Measurements from ENCODE around the gene GRID1.

Gene GRID1

DNA sequence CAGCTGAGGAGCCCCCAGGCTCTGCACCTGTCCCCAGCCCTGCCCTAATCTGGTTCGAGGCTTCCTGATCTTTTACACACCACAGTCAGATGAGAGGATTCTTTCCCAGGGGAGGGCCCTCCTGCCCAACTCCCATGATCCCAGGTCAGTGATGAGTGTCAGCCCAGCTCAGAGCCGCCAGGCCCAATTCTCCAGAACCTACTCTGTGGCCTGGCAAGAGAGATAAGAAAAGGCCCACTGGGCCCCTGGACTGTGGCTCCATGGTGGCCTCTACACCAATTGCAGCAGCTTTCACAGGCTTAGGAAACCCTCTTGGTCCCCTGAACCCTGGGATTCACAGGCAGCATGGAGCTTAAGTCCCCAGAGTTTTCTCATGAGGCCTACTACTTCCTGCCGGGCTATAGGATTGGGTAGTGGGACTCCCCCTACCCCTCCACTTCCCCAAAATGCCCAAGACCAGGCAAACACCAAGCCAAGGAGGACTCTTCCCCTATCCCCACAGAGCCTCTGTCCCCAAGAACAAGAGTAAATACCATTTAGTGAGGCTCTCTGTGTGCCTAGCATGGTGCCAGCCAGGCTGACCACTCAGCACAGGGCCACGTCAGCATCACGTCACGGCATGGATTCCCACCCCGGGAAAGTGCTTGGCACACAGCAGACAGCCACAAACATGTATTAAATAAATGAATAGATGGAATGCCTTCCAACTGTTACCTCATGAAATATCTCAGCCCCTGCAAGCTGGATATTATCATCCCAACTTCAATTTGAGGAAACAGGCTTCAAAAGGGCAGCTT, 100.0 kb downstream of the GRID1 start:
- DNase-seq (ENCODE audit: low spot score) = no peak

DNA sequence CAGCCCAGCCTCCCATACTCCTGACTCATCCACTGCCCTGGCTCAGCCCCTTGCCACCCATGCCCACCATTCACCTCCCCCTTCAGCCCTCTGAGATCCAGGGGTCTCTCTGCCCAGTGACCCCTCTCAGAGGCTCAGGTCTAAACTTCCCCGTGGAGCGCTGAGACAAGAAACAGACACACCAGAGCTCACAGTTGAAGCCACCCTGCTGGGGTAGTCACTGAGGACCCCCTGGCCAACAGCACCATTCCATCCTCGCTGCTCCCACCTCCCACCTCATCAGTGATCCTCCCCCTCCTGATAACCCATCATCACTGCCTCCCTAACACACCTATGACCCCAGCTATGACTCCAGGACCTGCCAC, 100.7 kb downstream of the GRID1 start:
- DNase-seq (ENCODE audit: low spot score) = no peak

DNA sequence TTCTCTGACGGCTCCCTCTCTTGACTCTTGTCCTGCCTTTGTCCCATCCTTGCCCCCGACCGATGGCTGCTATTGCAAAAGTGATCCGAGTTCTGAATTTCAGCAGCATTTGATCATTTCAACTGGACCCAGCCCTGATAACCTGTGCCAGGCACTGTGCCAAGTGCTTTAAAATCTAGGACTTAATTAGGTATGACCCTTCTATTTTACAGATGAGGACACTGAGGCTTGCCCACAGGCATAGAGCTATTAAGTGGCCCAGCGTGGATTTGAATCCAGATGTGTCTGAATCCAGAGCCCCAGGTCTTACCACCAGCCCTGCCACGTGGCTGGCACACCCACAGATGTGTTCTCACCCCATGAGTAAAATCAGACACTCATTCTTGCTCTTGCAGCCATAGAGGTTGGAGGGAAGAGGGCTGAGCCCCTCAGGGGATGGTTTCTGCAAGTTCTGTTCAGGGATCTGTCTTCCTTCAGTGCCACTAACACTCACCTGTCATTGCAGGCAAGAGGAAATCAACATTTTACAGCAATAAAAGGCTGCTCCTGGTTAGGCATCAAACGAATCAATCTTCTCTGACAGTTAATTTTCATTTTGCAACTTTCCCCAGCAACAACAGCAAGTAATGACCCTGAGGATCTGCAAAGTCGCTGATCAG, 101.2 kb downstream of the GRID1 start:
- no peak for DNase-seq (ENCODE audit: low spot score)

DNA sequence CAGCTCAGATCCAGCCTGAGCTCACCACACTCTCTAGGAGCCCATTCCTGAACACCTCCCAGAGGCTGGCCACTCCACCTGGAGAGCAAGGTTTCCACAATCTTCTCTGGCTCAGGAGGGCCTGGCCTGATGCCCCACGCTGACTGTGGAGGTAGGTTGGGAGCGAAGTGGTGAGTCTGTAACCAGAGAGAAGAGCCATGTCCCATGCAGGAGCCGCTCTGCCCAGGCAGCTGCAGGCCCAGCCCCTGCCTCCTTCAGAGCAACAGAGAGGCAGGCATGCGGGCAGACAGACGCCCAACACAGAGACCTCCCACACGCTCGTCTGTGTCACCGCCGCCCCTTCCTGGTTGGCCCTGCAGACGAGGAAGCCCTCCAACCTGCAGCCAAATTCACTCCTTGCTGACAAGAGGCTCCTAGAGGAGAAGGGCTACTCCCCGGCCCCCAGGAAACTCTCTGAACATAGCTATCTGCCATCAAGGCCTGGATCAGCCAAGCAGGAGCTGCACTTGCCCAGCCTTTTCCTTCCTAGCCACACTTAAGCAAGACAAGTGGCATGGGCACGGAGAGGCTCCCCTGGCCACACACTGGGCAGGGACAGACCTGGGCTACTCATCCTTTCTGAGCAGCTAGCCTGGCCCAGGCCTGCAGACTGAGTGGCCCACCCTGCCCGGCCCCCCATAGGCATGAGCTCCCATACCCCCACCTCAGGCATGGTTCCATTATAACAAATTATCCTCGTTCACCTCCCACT, 101.9 kb downstream of the GRID1 start:
- no peak for DNase-seq (ENCODE audit: low spot score)

DNA sequence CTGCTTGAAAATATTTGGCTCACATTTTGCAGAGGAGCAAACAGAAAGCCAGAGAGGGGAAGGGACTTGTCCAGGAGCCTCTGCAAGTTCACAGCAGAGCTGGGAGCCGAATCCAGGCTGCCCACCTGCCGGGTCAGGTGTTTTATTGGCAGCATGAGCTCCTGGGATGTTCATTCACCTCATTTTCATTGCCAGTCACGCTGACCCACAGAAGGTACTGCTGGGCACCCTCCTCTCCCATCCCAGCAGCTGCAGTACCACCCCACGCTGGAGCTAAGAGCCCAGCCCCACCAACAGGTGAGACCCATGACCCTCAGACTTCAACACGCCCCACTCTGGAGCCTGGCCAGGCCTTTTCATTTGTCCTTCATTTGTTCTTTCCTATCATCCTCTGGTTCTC, 102.7 kb downstream of the GRID1 start:
- DNase-seq (ENCODE audit: low spot score) = no peak

DNA sequence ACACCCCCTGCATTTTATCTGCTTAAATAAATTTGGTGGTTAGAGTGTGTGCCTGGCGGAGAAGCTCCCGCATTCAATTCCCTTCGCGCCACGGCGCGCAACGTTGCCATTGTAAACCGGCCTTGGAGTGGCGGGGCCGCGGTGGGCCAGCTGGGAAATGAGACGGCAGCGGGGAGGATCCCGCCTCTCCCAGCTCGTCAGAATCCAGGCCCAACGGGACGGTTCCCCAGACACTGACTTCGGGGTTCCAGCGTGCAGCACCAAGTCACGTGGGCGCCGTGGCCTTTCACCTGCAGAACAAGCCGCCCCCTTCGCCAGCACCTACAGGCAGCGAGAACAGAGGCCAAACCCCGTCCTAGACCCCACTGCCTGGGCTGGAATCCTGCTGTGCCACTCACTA, 103.4 kb downstream of the GRID1 start:
- no peak for DNase-seq (ENCODE audit: low spot score)

DNA sequence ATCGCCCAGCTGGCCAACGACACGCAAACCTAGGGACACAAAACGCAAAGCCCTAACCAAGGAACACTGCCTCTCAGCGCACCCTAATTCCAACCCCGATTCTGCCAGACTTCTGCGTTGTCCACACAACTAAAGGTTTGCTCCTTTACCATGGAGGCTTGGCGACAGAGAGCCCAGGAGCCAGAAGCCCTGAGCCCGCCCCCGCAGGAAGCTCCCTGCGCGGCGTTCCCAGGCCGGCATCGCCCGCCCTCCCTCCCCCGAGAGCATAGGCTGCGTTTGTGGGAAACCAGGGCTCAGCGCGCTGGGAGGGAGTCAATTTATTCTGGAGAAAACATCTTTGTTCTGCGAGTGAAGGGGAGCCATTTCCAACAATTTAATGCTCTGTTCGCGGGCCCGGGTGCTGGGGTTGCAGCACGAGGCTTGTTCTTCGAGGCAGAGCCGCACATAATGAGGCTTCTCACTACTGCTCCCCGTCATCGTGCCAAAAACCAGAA, 103.9 kb downstream of the GRID1 start:
- no peak for DNase-seq (ENCODE audit: low spot score)

DNA sequence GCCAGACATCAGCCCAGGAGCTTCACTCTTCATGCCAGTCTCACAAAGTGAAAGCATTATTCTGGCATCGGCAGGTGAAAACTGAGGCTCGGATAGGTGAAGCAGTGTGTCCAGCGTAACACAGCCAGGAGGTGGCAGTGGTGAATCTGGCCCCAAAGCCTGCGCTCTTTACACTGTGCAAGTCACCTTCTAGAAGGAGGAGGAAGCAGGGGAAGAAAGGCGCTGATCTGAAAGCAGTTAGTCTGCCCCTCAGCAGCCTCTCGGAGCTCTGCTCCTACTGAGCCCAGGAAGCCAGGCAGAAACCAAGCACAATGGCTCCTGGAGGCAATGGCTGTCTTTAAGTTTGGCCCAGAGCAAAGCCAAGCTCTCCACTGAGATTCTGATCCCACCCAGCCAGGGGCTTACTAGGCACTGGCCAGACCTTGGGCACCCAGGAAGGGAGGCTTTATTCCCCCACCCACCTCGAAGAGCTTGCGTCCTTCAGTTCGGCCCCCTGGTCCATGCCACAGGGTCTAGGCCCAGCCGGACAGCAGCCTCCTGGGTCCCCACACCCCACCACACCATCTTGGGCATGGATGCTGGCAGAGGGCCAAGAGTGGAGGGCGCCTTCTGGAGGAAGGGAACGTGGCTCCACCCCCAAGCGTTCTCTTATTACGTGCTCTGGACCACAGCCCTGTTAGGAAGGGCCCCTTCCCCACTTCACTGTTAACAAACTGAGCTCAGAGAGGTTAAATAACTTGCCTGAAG, 104.5 kb downstream of the GRID1 start:
- DNase-seq (ENCODE audit: low spot score) = no peak

DNA sequence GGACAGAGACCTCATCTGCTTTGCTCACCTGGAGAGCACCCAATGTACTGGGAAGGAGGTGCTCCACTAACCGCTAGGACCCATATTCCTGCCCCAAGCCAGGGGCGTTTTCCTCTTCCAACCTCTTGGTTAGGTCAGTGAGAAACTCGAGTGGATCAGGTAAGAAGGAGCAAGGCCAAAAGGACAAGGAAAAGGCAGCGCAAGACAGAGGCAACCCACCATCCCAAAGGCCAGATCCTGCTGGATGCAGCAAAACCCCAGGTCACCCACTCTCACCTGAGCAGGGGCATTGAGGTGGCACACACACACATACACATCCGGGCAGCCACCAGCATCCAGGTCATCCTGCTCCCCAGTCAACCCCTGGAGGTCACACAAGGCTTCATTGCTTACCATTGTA, 105.1 kb downstream of the GRID1 start:
- DNase-seq (ENCODE audit: low spot score) = no peak

DNA sequence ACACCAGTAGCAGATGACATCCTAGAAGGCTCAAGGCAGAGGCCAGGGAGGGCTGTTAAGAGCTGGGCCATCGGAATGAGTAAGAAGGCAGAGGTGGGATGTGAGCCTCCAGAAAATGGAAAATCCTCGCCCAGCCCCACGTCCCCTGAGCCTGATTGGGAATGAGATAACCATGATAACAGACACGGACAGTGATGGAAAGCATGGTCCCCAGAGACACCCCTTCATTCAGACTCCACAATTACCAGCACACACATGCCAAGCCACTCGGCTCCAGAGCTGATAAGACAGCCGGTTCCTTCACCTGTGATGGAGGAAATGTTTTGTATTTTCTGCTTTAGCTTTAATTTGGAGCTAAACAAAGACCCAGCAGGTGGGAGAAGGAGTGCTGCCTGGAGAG, 106.0 kb downstream of the GRID1 start:
- no peak for DNase-seq (ENCODE audit: low spot score)

DNA sequence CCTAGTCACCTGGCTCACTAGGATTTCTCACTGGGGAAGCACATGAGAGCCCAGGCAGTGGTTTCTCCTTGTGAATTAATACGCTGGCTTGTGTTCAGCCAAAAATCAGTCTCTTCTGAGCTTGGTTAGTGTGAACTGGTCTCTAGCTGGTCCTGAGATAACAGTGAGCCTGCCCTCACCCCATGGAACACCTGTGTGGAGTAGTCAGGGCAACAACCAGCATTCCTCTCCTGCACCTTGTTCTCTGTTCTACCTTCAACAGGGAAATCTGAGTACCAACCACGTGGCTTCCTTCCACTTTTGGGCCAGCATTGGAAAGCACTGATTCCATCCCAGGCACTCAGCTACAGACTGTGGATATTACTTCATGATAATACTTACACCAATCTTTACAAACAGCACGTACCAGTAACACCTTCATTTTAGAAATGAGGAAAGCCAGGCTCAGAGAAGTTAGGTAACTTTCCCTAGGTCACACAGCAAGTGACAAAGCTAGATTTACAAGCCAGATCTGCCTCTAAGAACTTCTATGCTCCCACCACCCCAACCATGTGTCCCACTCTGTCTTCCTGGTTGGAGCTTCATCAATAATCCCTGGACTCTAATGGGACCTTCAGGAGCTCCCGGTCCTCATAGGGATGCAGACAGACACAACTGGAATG, 106.6 kb downstream of the GRID1 start:
- DNase-seq (ENCODE audit: low spot score) = no peak

DNA sequence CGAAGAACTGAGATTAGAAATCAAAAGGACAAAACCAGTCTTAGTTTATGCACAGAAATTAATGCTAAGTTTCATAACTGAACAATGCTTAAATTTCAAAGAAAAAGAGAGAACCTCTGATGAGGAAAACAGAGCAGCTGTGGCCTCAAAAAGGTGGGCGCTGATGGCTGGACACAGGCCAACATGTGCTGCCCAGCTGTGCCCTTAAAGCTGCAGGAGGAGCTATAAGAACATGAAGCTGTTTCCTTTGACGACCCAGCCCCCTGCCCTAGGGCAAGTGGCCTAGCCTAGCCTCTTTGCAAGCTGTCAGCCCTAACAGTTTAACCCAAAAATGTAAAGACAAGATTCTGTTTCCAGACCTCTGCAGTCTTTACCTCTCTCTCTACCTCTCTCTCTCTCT, 107.7 kb downstream of the GRID1 start:
- DNase-seq (ENCODE audit: low spot score) = no peak

DNA sequence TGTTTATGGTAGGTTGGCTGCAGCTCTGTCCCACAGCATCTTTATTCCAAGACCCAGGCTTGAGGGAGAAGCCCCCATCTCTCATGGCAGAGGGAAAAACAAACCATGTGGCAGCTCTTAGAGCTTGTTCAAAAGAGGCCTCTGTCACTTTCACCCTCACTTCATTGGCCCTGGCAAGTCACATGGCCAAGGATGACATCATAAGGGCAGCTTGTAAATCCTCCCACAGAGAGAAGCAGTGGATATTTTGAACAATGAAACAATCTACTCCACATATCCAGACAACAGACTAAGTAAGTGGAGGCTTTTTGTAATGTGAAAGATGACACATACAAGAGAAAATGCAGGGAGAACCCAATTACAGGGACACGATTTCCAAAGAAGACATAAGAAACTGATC, 108.1 kb downstream of the GRID1 start:
- peak; percentile 13 for DNase-seq (ENCODE audit: low spot score)

DNA sequence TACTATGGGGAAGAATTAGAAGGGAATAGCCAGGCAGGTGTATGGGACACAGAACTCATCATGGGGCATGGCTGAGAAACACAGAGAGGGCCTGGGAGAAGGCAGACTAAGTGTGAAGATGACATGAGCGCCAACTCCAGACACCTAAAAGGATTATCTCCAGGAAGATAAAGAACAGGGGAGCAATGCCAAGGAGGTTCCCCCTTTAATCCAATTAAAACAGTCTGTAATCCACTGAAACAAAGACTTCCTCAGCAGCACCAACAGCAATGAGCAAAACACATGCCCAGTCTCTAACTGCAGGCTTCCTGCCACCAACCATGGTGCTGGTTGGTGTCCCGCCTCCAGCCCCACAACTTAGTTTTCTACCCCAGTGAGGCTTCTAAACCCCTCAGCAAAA, 108.9 kb downstream of the GRID1 start:
- DNase-seq (ENCODE audit: low spot score) = no peak

DNA sequence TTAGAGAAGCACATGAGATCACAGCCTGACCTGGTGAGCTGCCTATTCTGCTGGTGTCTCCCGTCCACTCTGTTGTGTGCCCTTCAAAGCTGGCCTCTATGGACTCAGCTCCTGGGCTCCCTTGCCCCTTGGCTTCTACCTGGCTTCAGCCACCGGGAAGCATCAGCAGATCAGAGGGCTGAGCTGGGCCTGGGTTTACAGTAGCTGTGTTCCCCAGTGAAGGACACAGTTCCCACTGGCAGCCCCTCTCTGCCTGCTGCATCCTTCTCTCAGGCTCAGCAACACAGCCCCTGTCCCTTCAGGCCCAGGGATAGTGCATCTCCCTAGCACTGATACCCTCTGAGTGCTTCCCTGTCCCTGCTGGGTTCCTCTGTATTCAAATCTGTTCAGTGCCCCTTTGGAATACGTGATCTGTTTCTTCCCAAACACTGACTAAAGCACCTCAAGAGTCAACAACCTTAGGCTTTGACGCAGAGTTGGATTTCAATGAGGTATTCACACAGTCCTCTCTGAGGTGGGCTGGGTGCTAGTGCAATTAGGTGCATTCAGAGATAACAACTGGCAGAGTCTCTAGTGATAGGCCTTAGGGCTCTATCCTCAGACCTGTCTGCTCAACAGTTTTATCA, 109.8 kb downstream of the GRID1 start:
- DNase-seq (ENCODE audit: low spot score) = no peak

DNA sequence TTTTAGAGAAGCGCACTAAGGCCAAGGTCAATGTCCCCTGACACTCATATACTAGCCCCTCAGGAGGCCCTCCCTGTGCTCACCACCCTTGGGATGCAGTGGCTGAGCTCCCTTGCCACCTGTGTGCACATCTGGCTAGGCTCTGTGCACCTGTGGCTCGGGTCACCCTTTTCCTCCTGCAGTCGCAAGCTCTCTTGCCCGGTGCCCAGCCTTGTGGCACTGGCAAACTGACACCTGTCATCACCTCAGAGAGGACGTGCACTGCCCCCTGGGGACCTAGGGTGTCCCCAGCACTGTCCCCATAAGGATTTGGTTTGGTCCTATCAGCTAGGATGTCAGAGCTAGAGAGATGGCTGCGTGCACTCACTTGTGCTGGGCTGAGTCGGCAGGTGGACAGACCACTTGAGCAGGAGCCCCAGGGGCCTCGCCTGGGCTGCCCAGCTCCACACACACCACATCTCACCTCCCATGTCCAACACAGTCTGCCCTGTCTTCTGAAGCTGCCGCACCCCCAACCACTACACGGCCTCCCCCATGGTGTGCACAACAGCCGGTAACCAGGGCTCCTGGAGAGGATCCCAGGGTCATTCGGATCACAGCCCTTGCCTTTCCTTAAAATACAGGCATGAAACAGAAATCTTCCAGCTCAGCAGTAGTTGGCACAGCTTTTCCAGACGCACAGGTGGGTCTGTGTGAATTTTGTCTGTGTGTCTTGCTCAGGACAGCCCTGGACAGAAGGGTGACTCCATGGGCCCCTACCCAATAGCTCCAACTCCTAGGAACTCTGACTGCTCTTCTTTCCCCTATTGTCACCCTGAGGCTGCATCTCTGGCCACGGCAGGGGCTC, 111.0 kb downstream of the GRID1 start:
- DNase-seq (ENCODE audit: low spot score) = no peak

DNA sequence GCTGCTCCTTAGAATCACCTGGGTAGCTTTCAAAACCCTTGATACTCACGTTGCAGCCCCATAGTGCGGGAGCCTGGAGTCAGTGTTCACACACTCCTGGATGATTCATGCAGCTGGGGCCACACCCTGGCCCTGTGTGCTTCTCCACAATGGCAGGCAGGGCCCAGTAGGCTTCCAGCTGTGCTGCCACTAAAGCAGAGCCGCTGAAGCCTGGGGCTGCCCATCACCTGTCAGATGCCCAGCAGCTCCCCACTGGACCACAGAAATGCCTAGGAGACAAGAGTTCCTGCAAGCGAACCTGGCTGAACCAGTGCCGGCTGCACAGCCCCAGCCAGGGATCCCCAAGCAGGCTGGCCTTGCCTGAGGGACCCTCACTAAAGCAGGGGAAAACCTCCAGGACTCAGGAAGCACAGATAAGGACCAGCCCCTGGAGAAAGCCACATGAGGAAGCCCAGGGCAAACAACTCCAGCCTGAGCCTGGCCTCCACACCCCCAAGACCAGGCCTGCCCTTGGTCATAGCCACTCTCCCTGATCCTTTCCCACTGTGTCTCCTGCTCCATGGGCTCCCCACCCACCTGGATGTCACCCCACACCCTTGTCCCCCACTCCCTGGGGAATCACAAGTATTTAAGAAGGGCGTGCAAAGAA, 111.9 kb downstream of the GRID1 start:
- no peak for DNase-seq (ENCODE audit: low spot score)

DNA sequence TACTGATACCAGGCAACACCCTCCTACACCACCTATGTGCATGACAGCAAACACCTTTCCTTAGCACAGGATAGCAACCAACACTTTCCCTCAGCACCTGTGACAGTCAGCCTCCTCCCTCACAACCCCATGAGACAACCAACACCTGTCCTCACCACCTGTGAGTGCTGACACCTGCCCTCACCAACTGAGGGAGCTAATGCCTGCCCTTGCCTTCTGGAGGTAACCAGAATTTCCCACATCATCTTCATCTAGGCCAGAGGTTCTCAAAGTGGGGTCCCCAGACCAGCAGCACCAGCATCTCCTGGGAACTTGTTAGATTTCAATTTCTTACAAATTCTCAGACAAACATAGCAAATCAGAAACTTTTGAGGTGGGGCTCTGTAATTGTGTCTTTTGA, 112.5 kb downstream of the GRID1 start:
- DNase-seq (ENCODE audit: low spot score) = no peak

DNA sequence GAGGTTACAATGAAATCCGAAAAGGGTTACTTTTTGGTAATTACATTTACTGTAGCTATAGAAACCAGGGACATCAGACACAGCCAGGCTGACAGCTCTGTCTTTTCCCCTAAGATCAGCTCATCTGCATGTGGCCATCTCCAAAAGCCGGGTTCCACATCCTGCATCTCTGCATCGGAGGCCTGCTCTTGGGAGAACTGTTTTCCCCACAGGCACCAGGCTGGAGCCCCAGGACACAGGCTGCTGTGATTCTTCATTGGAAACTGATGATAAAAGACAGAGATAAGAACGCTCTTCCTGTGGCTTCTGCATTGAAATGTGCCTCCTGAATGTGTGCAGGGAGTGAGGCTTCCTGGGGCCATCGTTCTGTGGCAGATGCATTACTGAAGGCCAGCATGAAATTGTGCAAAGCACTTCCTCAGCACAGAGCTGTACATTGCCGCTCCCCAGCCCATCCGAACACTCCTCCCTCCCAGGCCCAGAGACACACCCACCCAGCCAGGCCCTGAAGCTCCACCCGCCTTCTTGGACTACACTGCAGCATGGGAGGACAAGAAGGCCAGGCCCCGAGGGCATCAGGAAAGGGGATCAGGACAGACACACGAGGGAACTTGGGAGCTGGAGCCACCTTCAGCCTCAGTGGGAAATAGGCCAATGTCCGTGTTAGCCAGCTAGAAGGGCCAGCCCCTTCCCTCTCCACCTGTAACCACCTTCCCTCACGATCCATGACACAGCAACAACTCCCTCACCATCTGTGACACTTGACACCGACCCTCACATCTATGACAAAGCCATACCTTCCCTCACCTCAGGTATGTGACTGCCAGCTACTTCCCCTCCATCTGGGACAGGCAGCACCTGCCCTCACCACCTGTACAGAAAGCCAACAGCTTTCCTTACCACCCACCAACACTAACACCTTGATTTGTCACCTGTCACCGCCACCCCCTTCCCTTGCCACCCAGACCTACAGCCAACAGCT, 113.2 kb downstream of the GRID1 start:
- no peak for DNase-seq (ENCODE audit: low spot score)
